ENCODE data around the gene MBD4.
"Not testable (repeated sequence)": the region's sequence is repeated elsewhere in the genome, so short reads cannot be mapped to it uniquely, and the experiment has no call there.

MBD4 gene

GRCh38 chr3:129428376-129429079, 11.2 kb downstream of the MBD4 start, which contains the start of gene EFCAB12:
EFCAB12 (minus strand) TSS chr3:129428636; CDS start chr3:129428488, 148 bp downstream.
- peak; percentile 89 to 92 for DNase-seq

GRCh38 chr3:129428007-129428375, 11.8 kb downstream of the MBD4 start:
- DNase-seq: no peak

- DNase-seq: no peak
Observed at GRCh38 chr3:129425619-129426018, 14.1 kb downstream of the MBD4 start.

GRCh38 chr3:129425213-129425612, 14.5 kb downstream of the MBD4 start:
- DNase-seq: no peak

- DNase-seq: no peak
Observed at GRCh38 chr3:129424185-129424841, 15.4 kb downstream of the MBD4 start.

GRCh38 chr3:129422897-129423296, 16.9 kb downstream of the MBD4 start:
- no peak for DNase-seq

GRCh38 chr3:129421988-129422745, 17.6 kb downstream of the MBD4 start:
- no peak for DNase-seq

- DNase-seq: no peak
Observed at GRCh38 chr3:129421236-129421883, 18.4 kb downstream of the MBD4 start.

- no peak for DNase-seq
Observed at GRCh38 chr3:129419476-129419875, 20.3 kb downstream of the MBD4 start.

GRCh38 chr3:129418041-129418973, 21.4 kb downstream of the MBD4 start:
- DNase-seq: no peak

- no peak for DNase-seq
Observed at GRCh38 chr3:129417326-129417725, 22.4 kb downstream of the MBD4 start.

GRCh38 chr3:129416415-129416814, 23.3 kb downstream of the MBD4 start:
- no peak for DNase-seq

GRCh38 chr3:129415830-129416229, 23.9 kb downstream of the MBD4 start:
- DNase-seq: no peak

GRCh38 chr3:129415378-129415777, 24.4 kb downstream of the MBD4 start:
- no peak for DNase-seq

GRCh38 chr3:129413687-129414506, 25.9 kb downstream of the MBD4 start:
- DNase-seq: no peak

- not testable (repeated sequence) for DNase-seq
Observed at GRCh38 chr3:129413238-129413637, 26.5 kb downstream of the MBD4 start.

GRCh38 chr3:129412542-129413198, 27.1 kb downstream of the MBD4 start:
- no peak for DNase-seq

- DNase-seq: no peak
Observed at GRCh38 chr3:129410971-129411370, 28.8 kb downstream of the MBD4 start.

GRCh38 chr3:129409541-129409940, 30.2 kb downstream of the MBD4 start:
- DNase-seq: no peak

- no peak for DNase-seq
Observed at GRCh38 chr3:129404610-129405009, 35.1 kb downstream of the MBD4 start.

GRCh38 chr3:129404130-129404529, 35.6 kb downstream of the MBD4 start:
- no peak for DNase-seq

Measured in stimulated activated CD4-positive, alpha-beta T cell treated with anti-CD3 and anti-CD28 coated beads, Interleukin-2, amount 100 ng/mL, for 24 hours (primary cell).